Fibroblast of the aortic adventitia (primary cell): ENCODE results near the gene SUCO. TPM values are rescaled to one million over a fixed set of nuclear protein-coding genes. Genes with fewer than 3 reads are reported as not detected.

Experiments
- DNase-seq: peaks from one replicate; pipeline ENCODE4 v3.0.0-alpha.2; 2010; ENCODE audit warnings: low read depth
- H3K4me3 ChIP-seq: 2 replicates; pipeline ENCODE4 v1.5.1; 2011; ENCODE audit warnings: low read depth, mild to moderate bottlenecking, control low read depth, low read length, moderate library complexity
- CTCF ChIP-seq: IDR thresholded peaks from 2 replicates; pipeline ENCODE4 v1.5.1; 2011; ENCODE audit warnings: mild to moderate bottlenecking, low read length, control low read depth, inconsistent platforms; ENCODE audit not compliant: insufficient read depth
- total RNA-seq: library from RNA; depleted of rRNA; stranded (reverse); fragments of >200 nt; gene quantifications from 2 replicates; pipeline ENCODE4 v1.2.3, GENCODE V29; 2012; ENCODE audit warnings: low replicate concordance

The SUCO gene
- total RNA-seq, 1 donor = 53.3 TPM

DNA sequence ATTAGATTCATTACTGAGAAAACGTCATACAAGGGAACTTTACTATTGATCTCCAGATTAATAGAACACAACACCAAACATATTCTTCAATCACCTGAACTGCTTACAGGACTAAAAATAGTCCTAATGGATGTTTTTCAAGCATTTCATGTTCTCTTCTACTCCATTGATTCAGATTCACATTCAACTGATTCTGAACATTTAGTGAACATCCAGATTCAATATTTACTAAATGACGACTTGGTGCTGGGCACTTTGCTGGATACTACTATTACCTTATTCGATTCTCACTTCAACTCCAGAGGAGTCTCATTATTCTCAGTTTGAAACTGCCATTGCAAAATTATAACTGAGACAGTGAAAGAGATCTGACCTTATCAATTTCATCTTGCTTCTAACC lies 18.8 kb upstream of the SUCO start:
- DNase-seq = no peak
- TF ChIP-seq CTCF = no peak
- H3K4me3 ChIP-seq = no peak overlapping the region

- no peak overlapping the region for H3K4me3 ChIP-seq
- no peak for TF ChIP-seq CTCF
- no peak for DNase-seq
These were observed 17.5 kb upstream of the SUCO start for GRCh38 chr1:172515436-172515835.

GRCh38 chr1:172515927-172516326 lies 17.0 kb upstream of the SUCO start:
- DNase-seq = no peak
- no peak for TF ChIP-seq CTCF
- H3K4me3 ChIP-seq = no peak overlapping the region

GRCh38 chr1:172517081-172517480 lies 15.9 kb upstream of the SUCO start:
- TF ChIP-seq CTCF = no peak
- DNase-seq = no peak
- H3K4me3 ChIP-seq = no peak overlapping the region

DNA sequence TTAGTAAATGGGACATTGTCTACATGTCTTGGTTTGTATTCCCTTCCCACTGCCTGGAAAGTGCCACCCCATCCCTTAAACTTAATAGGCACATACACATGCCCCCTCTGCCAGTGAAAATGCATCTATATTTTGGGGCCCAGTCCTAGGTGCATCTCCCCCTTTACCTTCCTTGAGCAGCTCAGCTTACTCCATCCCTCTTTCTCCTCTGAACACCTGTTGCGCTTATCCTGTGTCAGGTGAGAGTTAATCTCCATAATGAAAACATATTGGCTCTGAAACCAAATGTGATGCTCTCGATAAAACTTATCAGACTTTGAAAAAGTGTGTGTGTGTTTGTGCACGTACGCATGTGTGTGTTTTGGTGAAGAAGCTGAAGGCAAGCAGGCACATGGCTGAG lies 15.4 kb upstream of the SUCO start:
- TF ChIP-seq CTCF = no peak
- H3K4me3 ChIP-seq = no peak overlapping the region
- no peak for DNase-seq

- DNase-seq = no peak
- TF ChIP-seq CTCF = no peak
- H3K4me3 ChIP-seq = no peak overlapping the region
These were observed 3.6 kb upstream of the SUCO start for GRCh38 chr1:172529304-172529703.

- no peak for TF ChIP-seq CTCF
- H3K4me3 ChIP-seq = no peak overlapping the region
- peak; percentile 51 for DNase-seq
These were observed 3.0 kb upstream of the SUCO start for GRCh38 chr1:172530000-172530399.
